Cardiac muscle cell (in vitro differentiated cells and primary cell): ENCODE measurements around the gene IFNAR1. TPM values are rescaled to one million over a fixed set of nuclear protein-coding genes. Genes with fewer than 3 reads are reported as not detected.
"Not testable (repeated sequence)": the region's sequence is repeated elsewhere in the genome, so short reads cannot be mapped to it uniquely, and the experiment has no call there.

ENCODE experiments used
- DNase-seq, 2 donors: peaks; one replicate each; pipeline versions ENCODE4 v3.0.0 to v3.0.0-alpha.2; 2010 to 2017; ENCODE audit warnings: low read depth in 1 of 2, low spot score in 1 of 2
- H3K27ac ChIP-seq: fragments of 200-600 bp; sonication (generic); 2 replicates; pipeline ENCODE4 v1.5.1; 2016
- H3K27me3 ChIP-seq: fragments of 200-600 bp; sonication (generic); 2 replicates; pipeline ENCODE4 v1.6.0; 2016; ENCODE audit warnings: control low read depth
- H3K36me3 ChIP-seq: fragments of 200-600 bp; sonication (generic); 2 replicates; pipeline ENCODE4 v1.5.1; 2016; ENCODE audit warnings: control low read depth
- H3K4me1 ChIP-seq: fragments of 200-600 bp; sonication (generic); 2 replicates; pipeline ENCODE4 v1.8.1; 2017; ENCODE audit warnings: low read depth, mild to moderate bottlenecking, mixed run types
- H3K4me3 ChIP-seq: fragments of 200-600 bp; sonication (generic); 2 replicates; pipeline ENCODE4 v1.5.1; 2016; ENCODE audit warnings: mild to moderate bottlenecking
- H3K9me3 ChIP-seq: fragments of 200-600 bp; sonication (generic); 2 replicates; pipeline ENCODE4 v1.5.1; 2017; ENCODE audit warnings: low read depth, mild to moderate bottlenecking, control low read depth
- polyA plus RNA-seq: library from polyadenylated mRNA; unstranded; fragments of >200 nt; fragmentation: Nextera tagmentation; extraction: Ambion mirVana; gene quantifications from 2 replicates; pipeline ENCODE4 v1.2.1, GENCODE V29; 2016
- total RNA-seq: library from RNA; depleted of rRNA; stranded (reverse); fragments of >200 nt; gene quantifications from 2 replicates; pipeline ENCODE4 v1.2.3, GENCODE V29; 2016
- TF ChIP-seq, protein P1 (sequence below): IDR thresholded peaks from 2 replicates; pipeline ENCODE4 v1.5.1; 2012; ENCODE audit warnings: low read depth, mild to moderate bottlenecking, low read length

The IFNAR1 gene
- total and polyA plus RNA-seq, 2 experiments from 2014 or later: 6.5 to 18.6 TPM

DNA sequence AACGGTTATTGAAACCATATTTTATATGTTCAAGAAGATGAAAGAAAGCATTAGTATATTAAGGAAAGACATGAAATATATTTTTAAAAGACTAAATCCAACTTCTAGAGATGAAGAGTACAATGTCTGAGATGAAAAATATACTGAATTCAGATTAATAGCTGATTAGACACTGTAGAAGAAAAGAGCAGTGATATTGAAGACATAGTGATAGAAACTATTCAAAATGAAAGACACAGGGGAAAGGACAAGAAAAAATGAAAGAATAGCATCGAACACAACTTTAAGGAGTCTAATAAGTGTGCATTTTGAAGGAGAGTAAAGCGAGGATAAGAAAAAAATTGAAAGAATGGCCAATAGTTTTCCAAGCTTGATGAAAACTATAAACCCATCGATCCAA, 11.2 kb upstream of the IFNAR1 start:
- no peaks in the 10 kb centered on the region for H3K4me1 ChIP-seq
- DNase-seq: no peak
- no peak overlapping the region for H3K4me3 ChIP-seq
- TF ChIP-seq, protein P1, sequence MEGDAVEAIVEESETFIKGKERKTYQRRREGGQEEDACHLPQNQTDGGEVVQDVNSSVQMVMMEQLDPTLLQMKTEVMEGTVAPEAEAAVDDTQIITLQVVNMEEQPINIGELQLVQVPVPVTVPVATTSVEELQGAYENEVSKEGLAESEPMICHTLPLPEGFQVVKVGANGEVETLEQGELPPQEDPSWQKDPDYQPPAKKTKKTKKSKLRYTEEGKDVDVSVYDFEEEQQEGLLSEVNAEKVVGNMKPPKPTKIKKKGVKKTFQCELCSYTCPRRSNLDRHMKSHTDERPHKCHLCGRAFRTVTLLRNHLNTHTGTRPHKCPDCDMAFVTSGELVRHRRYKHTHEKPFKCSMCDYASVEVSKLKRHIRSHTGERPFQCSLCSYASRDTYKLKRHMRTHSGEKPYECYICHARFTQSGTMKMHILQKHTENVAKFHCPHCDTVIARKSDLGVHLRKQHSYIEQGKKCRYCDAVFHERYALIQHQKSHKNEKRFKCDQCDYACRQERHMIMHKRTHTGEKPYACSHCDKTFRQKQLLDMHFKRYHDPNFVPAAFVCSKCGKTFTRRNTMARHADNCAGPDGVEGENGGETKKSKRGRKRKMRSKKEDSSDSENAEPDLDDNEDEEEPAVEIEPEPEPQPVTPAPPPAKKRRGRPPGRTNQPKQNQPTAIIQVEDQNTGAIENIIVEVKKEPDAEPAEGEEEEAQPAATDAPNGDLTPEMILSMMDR: no peak
- H3K27me3 ChIP-seq: peaks cover 4% of the 10 kb centered on the region
- no peaks in the 10 kb centered on the region for H3K9me3 ChIP-seq
- H3K36me3 ChIP-seq: no peaks in the 10 kb centered on the region
- H3K27ac ChIP-seq: no peak overlapping the region

DNA sequence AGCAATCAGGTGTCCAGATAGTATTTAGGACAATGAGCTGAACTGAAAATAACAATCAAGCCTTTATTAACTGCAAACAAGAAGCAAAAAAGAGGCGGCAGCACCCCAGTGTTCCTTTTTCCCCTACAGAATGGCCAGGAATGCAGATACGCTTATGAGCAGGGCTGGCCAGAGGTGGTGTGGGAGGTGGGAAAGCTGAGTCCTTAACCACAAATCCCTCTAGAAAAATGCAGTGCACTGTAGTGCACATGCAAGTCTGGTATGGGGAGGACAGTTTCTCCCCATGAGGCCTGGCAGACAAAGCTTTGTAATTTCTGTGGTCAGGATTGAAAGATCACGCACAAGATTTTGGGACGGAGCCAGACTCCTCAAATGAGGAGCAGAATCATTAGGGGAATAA, 10.7 kb upstream of the IFNAR1 start:
- H3K27ac ChIP-seq: no peak overlapping the region
- TF ChIP-seq, protein P1: no peak
- H3K36me3 ChIP-seq: no peaks in the 10 kb centered on the region
- H3K4me1 ChIP-seq: no peaks in the 10 kb centered on the region
- H3K4me3 ChIP-seq: no peak overlapping the region
- peaks cover 4% of the 10 kb centered on the region for H3K27me3 ChIP-seq
- H3K9me3 ChIP-seq: no peaks in the 10 kb centered on the region
- peak in 1 of 2 donors; percentile 79 for DNase-seq

DNA sequence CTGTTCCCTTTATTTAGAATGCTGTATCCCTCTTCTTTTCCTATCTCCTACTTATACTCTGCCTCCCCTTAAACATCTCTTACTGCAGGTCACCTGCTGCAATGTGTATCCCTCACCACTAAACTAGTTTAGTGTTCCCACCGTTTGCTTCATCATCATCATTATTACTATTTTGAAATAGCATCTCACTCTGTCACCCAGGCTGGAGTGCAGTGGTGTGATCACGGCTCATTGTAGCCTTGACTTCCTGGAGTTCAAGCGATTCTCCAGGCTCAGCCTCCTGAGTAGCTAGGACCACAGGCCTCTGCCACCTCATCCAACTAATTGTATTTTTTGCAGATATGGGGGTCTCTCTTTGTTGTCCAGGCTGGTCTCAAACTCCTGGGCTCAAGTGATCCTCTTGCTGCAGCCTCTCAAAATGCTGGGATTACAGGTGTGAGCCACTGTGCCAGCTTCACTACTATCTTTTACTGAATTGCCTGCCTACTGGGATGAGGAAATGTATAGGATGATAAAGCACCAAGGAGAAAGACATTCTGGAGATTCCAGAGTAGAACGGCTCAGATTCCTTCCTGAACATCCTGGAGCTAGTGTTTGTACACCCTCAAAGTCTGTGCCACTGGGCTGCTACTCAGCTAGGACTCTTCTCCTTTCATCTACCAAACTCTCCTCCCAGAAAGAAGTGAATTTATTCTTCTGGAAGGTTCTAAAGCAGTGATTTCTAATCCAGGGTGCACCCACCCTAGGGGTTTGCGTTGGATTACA, 8.6 kb upstream of the IFNAR1 start:
- H3K36me3 ChIP-seq: no peaks in the 10 kb centered on the region
- H3K4me1 ChIP-seq: no peaks in the 10 kb centered on the region
- H3K27ac ChIP-seq: no peak overlapping the region
- peaks cover 4% of the 10 kb centered on the region for H3K27me3 ChIP-seq
- no peaks in the 10 kb centered on the region for H3K9me3 ChIP-seq
- no peak for DNase-seq
- TF ChIP-seq, protein P1: no peak
- no peak overlapping the region for H3K4me3 ChIP-seq

DNA sequence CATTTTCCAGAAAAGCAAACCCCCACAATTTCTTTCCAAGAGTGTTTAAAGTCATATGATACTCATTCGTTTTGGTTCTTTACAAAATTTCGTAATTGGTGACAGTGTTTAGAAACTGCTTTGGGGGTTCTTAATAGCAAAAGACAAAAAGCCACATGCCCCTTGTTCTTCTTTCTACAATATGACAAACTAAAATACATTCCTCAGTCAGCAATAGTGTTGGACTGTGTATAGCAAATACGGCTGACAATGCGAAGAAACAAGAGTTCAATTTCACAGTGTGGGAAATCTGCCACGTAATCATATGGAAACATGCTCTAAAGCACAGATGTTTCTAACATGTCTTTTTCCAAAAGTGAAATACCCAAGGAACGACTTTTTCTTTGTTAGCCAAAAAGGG, 7.6 kb upstream of the IFNAR1 start:
- H3K4me3 ChIP-seq: no peak overlapping the region
- TF ChIP-seq, protein P1: no peak
- H3K36me3 ChIP-seq: no peaks in the 10 kb centered on the region
- peak in 1 of 2 donors; percentile 21 for DNase-seq
- no peaks in the 10 kb centered on the region for H3K9me3 ChIP-seq
- H3K27ac ChIP-seq: no peak overlapping the region
- peaks cover 4% of the 10 kb centered on the region for H3K27me3 ChIP-seq
- no peaks in the 10 kb centered on the region for H3K4me1 ChIP-seq

DNA sequence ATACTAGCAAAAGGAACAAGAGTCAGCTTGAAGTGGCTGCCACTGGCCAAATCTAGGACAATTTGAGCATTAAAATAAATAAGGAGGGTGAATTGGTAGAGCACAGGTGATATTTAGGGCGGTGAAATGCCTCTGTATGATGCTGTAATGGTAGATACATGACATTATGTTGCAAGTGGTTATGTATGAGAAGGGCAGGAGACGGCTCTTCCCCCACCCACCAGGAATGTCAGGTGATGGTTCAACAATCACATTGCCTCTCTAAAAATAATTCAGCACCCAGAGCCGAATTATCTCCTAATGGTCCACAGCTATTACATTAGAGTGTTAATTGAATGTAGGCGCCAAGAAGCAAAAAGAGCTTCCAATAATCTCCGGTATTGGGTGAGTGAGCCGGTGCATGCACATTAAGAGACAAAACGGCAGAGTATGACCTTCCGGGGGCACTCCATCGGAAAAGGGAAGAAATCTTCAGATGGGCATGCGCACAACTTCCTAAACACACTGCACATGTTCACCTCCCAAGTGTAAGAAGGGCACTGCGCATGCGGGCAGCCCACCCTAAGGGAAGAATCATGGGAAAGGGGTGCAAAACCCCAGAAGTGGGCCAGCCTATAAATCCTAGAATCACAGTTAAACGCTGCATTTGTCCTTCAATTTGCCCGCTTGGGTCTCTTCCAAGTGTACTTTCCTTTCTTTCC, 6.8 kb upstream of the IFNAR1 start:
- no peak overlapping the region for H3K27ac ChIP-seq
- no peak for DNase-seq
- H3K27me3 ChIP-seq: peaks cover 4% of the 10 kb centered on the region
- H3K36me3 ChIP-seq: no peaks in the 10 kb centered on the region
- no peaks in the 10 kb centered on the region for H3K4me1 ChIP-seq
- TF ChIP-seq, protein P1: no peak
- H3K9me3 ChIP-seq: no peaks in the 10 kb centered on the region
- no peak overlapping the region for H3K4me3 ChIP-seq

DNA sequence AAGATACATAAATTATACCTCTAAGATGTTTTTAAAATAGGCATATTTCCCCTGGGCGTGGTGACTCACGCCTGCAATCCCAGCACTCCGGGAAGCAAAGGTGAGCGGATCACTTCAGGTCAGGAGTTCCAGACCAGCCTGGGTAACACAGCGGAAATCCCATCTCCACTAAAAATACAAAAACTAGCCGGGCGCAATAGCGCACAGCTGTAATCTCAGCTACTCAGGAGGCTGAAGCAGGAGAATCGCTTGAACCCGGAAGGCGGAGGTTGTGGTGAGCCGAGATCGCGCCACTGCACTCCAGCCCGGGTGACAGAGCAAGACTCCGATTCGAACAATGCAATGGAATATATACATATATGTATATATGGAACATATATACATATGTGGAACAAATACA, 3.8 kb upstream of the IFNAR1 start:
- not testable (repeated sequence) for H3K9me3 ChIP-seq, H3K36me3 ChIP-seq, DNase-seq, H3K27me3 ChIP-seq, H3K4me3 ChIP-seq, H3K4me1 ChIP-seq, H3K27ac ChIP-seq

DNA sequence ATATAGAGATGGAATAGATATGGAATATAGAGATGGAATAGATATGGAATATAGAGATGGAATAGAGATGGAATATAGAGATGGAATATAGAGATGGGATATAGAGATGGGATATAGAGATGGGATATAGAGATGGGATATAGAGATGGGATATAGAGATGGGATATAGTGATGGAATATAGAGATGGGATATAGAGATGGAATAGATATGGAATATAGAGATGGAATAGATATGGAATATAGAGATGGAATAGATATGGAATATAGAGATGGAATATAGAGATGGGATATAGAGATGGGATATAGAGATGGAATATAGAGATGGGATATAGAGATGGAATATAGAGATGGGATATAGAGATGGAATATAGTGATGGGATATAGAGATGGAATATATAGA, 1.2 kb upstream of the IFNAR1 start:
- H3K27me3 ChIP-seq, DNase-seq, H3K9me3 ChIP-seq, H3K36me3 ChIP-seq, H3K27ac ChIP-seq, H3K4me1 ChIP-seq: not testable (repeated sequence)
- peak overlapping the region; percentile 80 for H3K4me3 ChIP-seq
